ENCODE measurements around the gene MSH2.

The MSH2 gene

GRCh38 chr2:47488870-47489584 lies 86.1 kb downstream of the MSH2 start:
- no peak for TF ChIP-seq CTCF (conservative IDR thresholded peaks at IDR 0.05; ENCODE audit: low read depth, low read length)
- Histone ChIP-seq H3K27me3 (ENCODE audit: insufficient read depth, low read depth) (no peaks in the 10 kb centered on the region), H3K36me3 (ENCODE audit: insufficient read depth) (no peaks in the 10 kb centered on the region), H4K20me1 (ENCODE audit: insufficient read depth) (no peaks in the 10 kb centered on the region), H3K4me3 (IDR thresholded peaks at IDR 0.05; ENCODE audit: insufficient read depth, low read depth, low read length) (no peak overlapping the region), H3K4me2 (no peak overlapping the region), H2AFZ (ENCODE audit: low read depth) (no peak overlapping the region), H3K4me1 (ENCODE audit: low read depth, poor library complexity, severe bottlenecking) (peaks cover 3% of the 10 kb centered on the region), H3K27ac (no peak overlapping the region), H3K79me2 (ENCODE audit: insufficient read depth, low read depth) (no peaks in the 10 kb centered on the region), H3K9ac (no peak overlapping the region)

GRCh38 chr2:47490406-47490805 lies 87.5 kb downstream of the MSH2 start:
- H3K27ac ChIP-seq: no peak overlapping the region
- H3K9ac ChIP-seq: no peak overlapping the region
- no peak overlapping the region for H2AFZ ChIP-seq (ENCODE audit: low read depth)
- H3K4me1 ChIP-seq (ENCODE audit: low read depth, poor library complexity, severe bottlenecking): peaks cover 3% of the 10 kb centered on the region
- H3K4me2 ChIP-seq: no peak overlapping the region
- no peak for TF ChIP-seq CTCF (conservative IDR thresholded peaks at IDR 0.05; ENCODE audit: low read depth, low read length)
- no peaks in the 10 kb centered on the region for H3K79me2 ChIP-seq (ENCODE audit: insufficient read depth, low read depth)
- no peak overlapping the region for H3K4me3 ChIP-seq (IDR thresholded peaks at IDR 0.05; ENCODE audit: insufficient read depth, low read depth, low read length)
- H3K36me3 ChIP-seq (ENCODE audit: insufficient read depth): no peaks in the 10 kb centered on the region
- H4K20me1 ChIP-seq (ENCODE audit: insufficient read depth): no peaks in the 10 kb centered on the region
- H3K27me3 ChIP-seq (ENCODE audit: insufficient read depth, low read depth): no peaks in the 10 kb centered on the region

- no peaks in the 10 kb centered on the region for H3K79me2 ChIP-seq (ENCODE audit: insufficient read depth, low read depth)
- no peaks in the 10 kb centered on the region for H3K36me3 ChIP-seq (ENCODE audit: insufficient read depth)
- no peak overlapping the region for H3K4me3 ChIP-seq (IDR thresholded peaks at IDR 0.05; ENCODE audit: insufficient read depth, low read depth, low read length)
- no peak for TF ChIP-seq CTCF (conservative IDR thresholded peaks at IDR 0.05; ENCODE audit: low read depth, low read length)
- no peaks in the 10 kb centered on the region for H3K27me3 ChIP-seq (ENCODE audit: insufficient read depth, low read depth)
- no peaks in the 10 kb centered on the region for H4K20me1 ChIP-seq (ENCODE audit: insufficient read depth)
- H3K9ac ChIP-seq: no peak overlapping the region
- H3K4me2 ChIP-seq: no peak overlapping the region
- H3K27ac ChIP-seq: no peak overlapping the region
- no peak overlapping the region for H2AFZ ChIP-seq (ENCODE audit: low read depth)
- H3K4me1 ChIP-seq (ENCODE audit: low read depth, poor library complexity, severe bottlenecking): no peaks in the 10 kb centered on the region
Observed at GRCh38 chr2:47493317-47494035, 90.5 kb downstream of the MSH2 start.

GRCh38 chr2:47494267-47495130 lies 91.5 kb downstream of the MSH2 start:
- H3K27ac ChIP-seq: no peak overlapping the region
- no peak overlapping the region for H3K4me2 ChIP-seq
- H3K36me3 ChIP-seq (ENCODE audit: insufficient read depth): no peaks in the 10 kb centered on the region
- no peak for TF ChIP-seq CTCF (conservative IDR thresholded peaks at IDR 0.05; ENCODE audit: low read depth, low read length)
- H2AFZ ChIP-seq (ENCODE audit: low read depth): no peak overlapping the region
- H3K79me2 ChIP-seq (ENCODE audit: insufficient read depth, low read depth): no peaks in the 10 kb centered on the region
- H3K9ac ChIP-seq: no peak overlapping the region
- H3K4me1 ChIP-seq (ENCODE audit: low read depth, poor library complexity, severe bottlenecking): no peaks in the 10 kb centered on the region
- H3K27me3 ChIP-seq (ENCODE audit: insufficient read depth, low read depth): no peaks in the 10 kb centered on the region
- H4K20me1 ChIP-seq (ENCODE audit: insufficient read depth): no peaks in the 10 kb centered on the region
- H3K4me3 ChIP-seq (IDR thresholded peaks at IDR 0.05; ENCODE audit: insufficient read depth, low read depth, low read length): no peak overlapping the region
